Smooth muscle cell of the coronary artery (primary cell): ENCODE data around the gene CD27. TPM values are rescaled to one million over a fixed set of nuclear protein-coding genes. Genes with fewer than 3 reads are reported as not detected.

Experiments
- total RNA-seq: library from RNA; depleted of rRNA; stranded (reverse); fragments of >200 nt; gene quantifications from 2 replicates; pipeline ENCODE4 v1.2.3, GENCODE V29; 2014; ENCODE audit warnings: low replicate concordance

CD27 gene
- not detected in 2 replicates for total RNA-seq

DNA sequence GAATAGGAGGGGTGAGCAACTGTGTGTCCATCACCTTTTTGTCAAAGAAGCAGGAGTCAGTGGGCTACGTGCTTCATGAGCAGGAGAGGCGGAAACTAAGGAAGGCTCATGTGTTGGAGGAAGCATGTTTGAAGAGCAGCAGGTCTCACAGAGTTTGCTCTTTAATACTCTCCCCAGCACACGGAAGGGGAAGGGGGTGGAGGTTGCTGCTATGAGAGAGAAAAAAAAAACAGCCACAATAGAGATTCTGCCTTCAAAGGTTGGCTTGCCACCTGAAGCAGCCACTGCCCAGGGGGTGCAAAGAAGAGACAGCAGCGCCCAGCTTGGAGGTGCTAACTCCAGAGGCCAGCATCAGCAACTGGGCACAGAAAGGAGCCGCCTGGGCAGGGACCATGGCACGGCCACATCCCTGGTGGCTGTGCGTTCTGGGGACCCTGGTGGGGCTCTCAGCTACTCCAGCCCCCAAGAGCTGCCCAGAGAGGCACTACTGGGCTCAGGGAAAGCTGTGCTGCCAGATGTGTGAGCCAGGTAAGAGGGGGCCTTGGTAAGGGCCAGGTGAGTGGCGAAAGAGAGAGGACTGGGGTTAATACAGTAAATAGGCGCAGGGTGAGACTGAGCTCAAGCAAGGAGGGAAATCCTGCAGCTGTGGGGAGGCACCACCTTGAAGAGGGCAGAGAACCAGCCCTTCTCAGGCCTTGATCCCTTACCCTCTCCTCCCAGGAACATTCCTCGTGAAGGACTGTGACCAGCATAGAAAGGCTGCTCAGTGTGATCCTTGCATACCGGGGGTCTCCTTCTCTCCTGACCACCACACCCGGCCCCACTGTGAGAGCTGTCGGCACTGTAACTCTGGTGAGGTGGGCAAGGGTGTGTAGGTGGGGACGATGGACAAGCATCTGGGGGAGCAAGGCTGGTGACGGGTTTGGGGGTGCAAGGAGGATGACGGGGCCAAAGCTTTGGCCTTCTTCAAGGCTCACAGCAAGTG is at the start of gene CD27:
Gene CD27, plus strand, starts transcription at position 252 of the 985 bp plus-strand sequence. Its CDS starts 141 bp downstream, at position 393.

DNA sequence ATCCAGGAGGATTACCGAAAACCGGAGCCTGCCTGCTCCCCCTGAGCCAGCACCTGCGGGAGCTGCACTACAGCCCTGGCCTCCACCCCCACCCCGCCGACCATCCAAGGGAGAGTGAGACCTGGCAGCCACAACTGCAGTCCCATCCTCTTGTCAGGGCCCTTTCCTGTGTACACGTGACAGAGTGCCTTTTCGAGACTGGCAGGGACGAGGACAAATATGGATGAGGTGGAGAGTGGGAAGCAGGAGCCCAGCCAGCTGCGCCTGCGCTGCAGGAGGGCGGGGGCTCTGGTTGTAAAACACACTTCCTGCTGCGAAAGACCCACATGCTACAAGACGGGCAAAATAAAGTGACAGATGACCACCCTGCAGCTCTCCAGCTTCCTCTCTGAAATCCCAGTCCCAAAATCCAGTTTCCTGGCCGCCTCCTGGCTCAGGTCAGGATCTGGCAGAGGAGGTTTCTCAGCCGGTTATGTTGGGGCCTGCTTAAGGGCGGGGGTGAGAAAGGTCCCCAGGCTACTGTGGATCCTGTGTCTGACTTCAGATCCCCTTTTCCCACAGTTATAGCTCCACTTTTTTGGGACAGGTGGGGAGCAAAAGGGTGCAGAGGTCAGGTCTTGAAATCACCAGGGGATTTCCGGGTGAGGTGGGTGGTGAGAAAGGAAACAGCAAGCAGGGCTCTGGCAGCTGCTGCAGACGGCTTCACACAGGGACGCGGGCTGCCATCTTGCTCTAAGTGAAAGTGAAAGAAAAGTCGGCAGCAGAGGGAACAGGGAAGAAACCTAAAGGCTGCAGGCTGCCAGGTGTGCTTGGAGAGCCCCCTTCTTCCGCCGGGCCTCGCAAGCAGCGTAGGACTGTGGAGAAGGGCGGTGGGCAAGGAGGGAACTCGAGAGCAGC is 6.8 kb downstream of the CD27 start, which contains the start of gene TAPBPL:
Gene TAPBPL, plus strand, starts transcription at position 695 of the 897 bp plus-strand sequence. CDS start 207 bp downstream, outside the sequence.

DNA sequence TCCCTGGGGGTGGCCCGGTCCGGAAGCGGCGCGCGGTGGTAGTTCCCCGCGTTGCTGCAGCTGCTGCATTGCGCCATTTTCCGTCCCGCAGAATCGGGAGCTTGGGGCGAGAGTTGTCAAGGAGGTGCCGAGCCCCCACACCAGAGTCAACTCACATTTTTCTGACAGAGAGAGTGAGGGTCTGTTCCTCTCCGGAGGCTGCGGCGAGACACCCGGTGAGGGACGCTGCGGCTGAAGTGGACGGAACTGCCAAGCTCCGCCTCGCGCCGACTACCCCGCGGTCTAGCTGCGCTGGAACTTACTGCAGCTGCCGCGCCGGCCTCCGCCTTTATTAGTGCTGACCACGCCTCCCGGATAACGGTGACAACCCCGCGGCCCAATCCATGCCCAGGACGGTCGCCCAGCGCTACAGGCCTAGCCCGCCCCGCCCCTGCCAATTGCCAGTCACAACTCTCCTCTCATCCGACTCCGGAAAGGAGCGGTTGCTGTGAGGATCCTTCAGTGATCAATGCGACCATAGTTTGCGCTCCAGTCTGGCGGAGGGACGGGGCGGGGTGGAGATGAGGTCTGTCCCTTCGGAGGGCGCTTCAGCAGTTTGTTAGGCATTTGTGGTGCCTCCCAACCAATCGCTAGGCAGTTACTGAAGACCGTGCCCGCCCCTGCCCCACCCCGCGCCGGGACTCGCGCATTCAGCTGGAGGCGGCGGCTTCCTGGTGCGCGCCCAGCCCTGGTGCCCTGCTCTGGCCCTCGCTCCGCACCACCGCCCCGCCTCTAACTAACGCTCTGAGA is 25.8 kb downstream of the CD27 start, which contains the start of gene VAMP1:
Gene VAMP1, minus strand, starts transcription at position 303 of the 789 bp plus-strand sequence. Its CDS starts 146 bp downstream, at position 157.

DNA sequence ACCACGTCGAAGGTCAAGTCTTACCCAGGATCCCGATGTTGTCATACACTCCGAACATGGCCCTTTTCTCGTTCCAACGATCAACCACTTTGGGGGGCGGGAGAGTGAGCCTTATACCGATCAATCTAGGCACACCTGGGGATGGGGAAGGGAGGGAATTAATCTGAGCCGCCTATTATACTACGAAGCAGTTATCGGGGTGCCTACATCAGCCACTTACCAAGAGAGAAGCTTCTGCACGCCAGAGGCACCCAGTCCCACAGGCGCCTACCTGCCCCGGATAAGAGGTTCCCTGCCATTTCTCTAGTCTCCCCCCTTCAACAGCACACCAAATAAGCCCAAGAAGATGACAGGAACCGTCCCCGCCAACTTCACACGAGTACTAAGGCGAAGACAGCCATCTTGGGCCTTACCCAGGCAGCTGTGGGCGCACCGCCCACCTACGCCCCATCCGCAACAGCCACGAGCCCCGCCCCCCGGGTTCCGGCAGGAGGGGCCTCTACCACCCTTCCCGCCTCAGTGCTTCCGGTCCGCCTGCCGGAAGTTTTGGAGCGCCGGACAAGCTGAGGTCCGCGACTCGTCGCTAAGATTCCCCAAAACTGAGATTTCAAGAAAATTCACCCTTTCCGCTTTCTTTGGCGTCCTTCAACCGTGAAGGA is 48.2 kb downstream of the CD27 start, which contains the start of gene MRPL51:
Gene MRPL51, minus strand, starts transcription at position 425 of the 659 bp plus-strand sequence. Its CDS starts 126 bp downstream, at position 299.

DNA sequence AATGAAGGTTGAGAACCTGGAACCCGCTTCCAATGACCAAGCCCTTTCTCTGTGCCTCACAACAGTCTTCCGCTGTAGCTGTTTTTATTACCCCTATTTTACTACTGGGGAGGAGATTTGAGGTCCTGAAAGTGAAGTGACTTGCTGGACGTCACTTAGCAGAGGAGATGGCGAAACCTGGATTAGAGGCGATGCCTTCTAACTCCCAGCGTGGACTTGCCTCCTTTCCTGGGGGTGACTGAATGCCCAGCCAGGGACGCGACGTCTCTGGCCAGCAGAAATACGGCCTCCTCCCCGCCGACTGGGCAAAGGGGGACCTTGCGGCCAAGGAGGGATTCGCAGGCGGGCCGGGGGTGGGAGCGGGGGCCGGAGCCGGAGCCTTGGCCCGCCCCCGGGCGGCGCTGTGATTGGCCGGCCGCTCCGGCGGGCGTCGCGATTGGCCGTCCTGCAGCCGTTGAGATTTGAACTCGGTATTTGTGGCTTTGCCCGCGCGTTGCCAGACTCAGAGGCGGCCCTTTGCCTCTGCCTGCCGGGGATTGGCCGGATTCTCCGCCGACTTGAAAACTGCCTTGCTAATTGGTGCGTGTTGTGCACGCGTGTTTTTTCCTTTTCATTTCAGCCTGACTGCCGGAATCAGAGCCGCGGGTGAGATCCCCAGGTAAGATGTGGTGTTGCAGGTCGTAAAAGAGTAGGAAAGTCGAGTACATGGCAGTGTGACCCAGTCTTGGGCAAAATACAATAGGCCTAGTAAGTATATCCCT is 48.9 kb downstream of the CD27 start, which contains the start of gene NCAPD2:
Gene NCAPD2, plus strand, starts transcription at position 606 of the 761 bp plus-strand sequence. CDS start 997 bp downstream, outside the sequence.

Other genes with a start within 250 kb of the CD27 start
- gene CD9, start 244.6 kb upstream of the CD27 start, total RNA-seq, result 104 and 263 TPM in 2 replicates
- under 0.01 and 0.08 TPM in 2 replicates for gene PLEKHG6, start 134.3 kb upstream of the CD27 start, total RNA-seq
- gene TNFRSF1A, start 102.9 kb upstream of the CD27 start, total RNA-seq, result 54.4 and 102 TPM in 2 replicates
- gene SCNN1A, start 69.4 kb upstream of the CD27 start, total RNA-seq, result 0.12 and 0.15 TPM in 2 replicates
- gene LTBR, start 60.8 kb upstream of the CD27 start, total RNA-seq, result 25.7 and 27.2 TPM in 2 replicates
- gene TAPBPL, start 7.1 kb downstream of the CD27 start, total RNA-seq, result 5.1 and 15.4 TPM in 2 replicates
- 8.6 and 19.4 TPM in 2 replicates for gene VAMP1, start 25.7 kb downstream of the CD27 start, total RNA-seq
- 92.0 and 176 TPM in 2 replicates for gene MRPL51, start 48.3 kb downstream of the CD27 start, total RNA-seq
- 15.0 and 30.4 TPM in 2 replicates for gene NCAPD2, start 49.1 kb downstream of the CD27 start, total RNA-seq
- 7,358 and 9,019 TPM in 2 replicates for gene GAPDH, start 89.6 kb downstream of the CD27 start, total RNA-seq
- 8.8 and 36.9 TPM in 2 replicates for gene IFFO1, start 111.1 kb downstream of the CD27 start, total RNA-seq
- 11.5 and 20.7 TPM in 2 replicates for gene NOP2, start 123.3 kb downstream of the CD27 start, total RNA-seq
- 187 and 210 TPM in 2 replicates for gene CHD4, start 162.4 kb downstream of the CD27 start, total RNA-seq
- gene LPAR5, start 191.0 kb downstream of the CD27 start, total RNA-seq, result under 0.01 TPM in 1 of 2 replicates, not detected in the other
- 0.23 TPM in 1 of 2 replicates, not detected in the other for gene ACRBP, start 202.5 kb downstream of the CD27 start, total RNA-seq
- 22.7 and 27.0 TPM in 2 replicates for gene ING4, start 218.2 kb downstream of the CD27 start, total RNA-seq
- gene ZNF384, start 244.4 kb downstream of the CD27 start, total RNA-seq, result 8.3 TPM in 2 replicates